ENCODE data around the gene TBC1D4.
A peak's percentile ranks its signal among the peaks of the same experiment; 100 is the strongest.

Gene TBC1D4

GRCh38 chr13:75482070-75482819, at the start of gene TBC1D4:
TBC1D4 (minus strand) TSS chr13:75482169; CDS start chr13:75481767, 402 bp downstream.
- peak; percentile 87 for DNase-seq (ENCODE audit: low read depth)
- TF ChIP-seq CTCF (conservative IDR thresholded peaks at IDR 0.05; ENCODE audit: control insufficient read depth, insufficient read depth, low read depth, low read length), result peak; percentile 85
- H3K4me3 ChIP-seq (ENCODE audit: control insufficient read depth, low read depth, low read length), result peak within 1 kb of the TSS; percentile 73

- TF ChIP-seq CTCF (conservative IDR thresholded peaks at IDR 0.05; ENCODE audit: control insufficient read depth, insufficient read depth, low read depth, low read length), result no peak
- no peak overlapping the region for H3K4me3 ChIP-seq (ENCODE audit: control insufficient read depth, low read depth, low read length)
- no peak for DNase-seq (ENCODE audit: low read depth)
These were observed 48.6 kb upstream of the TBC1D4 start for GRCh38 chr13:75530549-75530961.

- no peak overlapping the region for H3K4me3 ChIP-seq (ENCODE audit: control insufficient read depth, low read depth, low read length)
- DNase-seq (ENCODE audit: low read depth), result no peak
- TF ChIP-seq CTCF (conservative IDR thresholded peaks at IDR 0.05; ENCODE audit: control insufficient read depth, insufficient read depth, low read depth, low read length), result no peak
These were observed 40.0 kb upstream of the TBC1D4 start for GRCh38 chr13:75521956-75522355.

- DNase-seq (ENCODE audit: low read depth), result no peak
- no peak overlapping the region for H3K4me3 ChIP-seq (ENCODE audit: control insufficient read depth, low read depth, low read length)
- TF ChIP-seq CTCF (conservative IDR thresholded peaks at IDR 0.05; ENCODE audit: control insufficient read depth, insufficient read depth, low read depth, low read length), result no peak
These were observed 36.6 kb upstream of the TBC1D4 start for GRCh38 chr13:75518439-75519088.

- no peak overlapping the region for H3K4me3 ChIP-seq (ENCODE audit: control insufficient read depth, low read depth, low read length)
- no peak for TF ChIP-seq CTCF (conservative IDR thresholded peaks at IDR 0.05; ENCODE audit: control insufficient read depth, insufficient read depth, low read depth, low read length)
- peak; percentile 43 for DNase-seq (ENCODE audit: low read depth)
These were observed 32.4 kb upstream of the TBC1D4 start for GRCh38 chr13:75514080-75514995.

- DNase-seq (ENCODE audit: low read depth), result no peak
- TF ChIP-seq CTCF (conservative IDR thresholded peaks at IDR 0.05; ENCODE audit: control insufficient read depth, insufficient read depth, low read depth, low read length), result no peak
- H3K4me3 ChIP-seq (ENCODE audit: control insufficient read depth, low read depth, low read length), result no peak overlapping the region
These were observed 31.3 kb upstream of the TBC1D4 start for GRCh38 chr13:75513271-75513670.
